ENCODE data around the gene PPP1R18.
A peak's percentile ranks its signal among the peaks of the same experiment; 100 is the strongest.

The PPP1R18 gene

GRCh38 chr6:30685157-30686008 is 1.1 kb downstream of the PPP1R18 start:
- peak overlapping the region; percentile 89 for H3K4me3 ChIP-seq (ENCODE audit: low read depth, low read length)
- peak; percentile 49 for TF ChIP-seq CTCF (conservative IDR thresholded peaks at IDR 0.05; ENCODE audit: low read depth, low read length)
- DNase-seq (ENCODE audit: low read depth), result no peak

- no peak for TF ChIP-seq CTCF (conservative IDR thresholded peaks at IDR 0.05; ENCODE audit: low read depth, low read length)
- peak; percentile 46 for DNase-seq (ENCODE audit: low read depth)
- H3K4me3 ChIP-seq (ENCODE audit: low read depth, low read length), result peak overlapping the region; percentile 89
These were observed 1.9 kb downstream of the PPP1R18 start for GRCh38 chr6:30684386-30685156.

- peak overlapping the region; percentile 89 for H3K4me3 ChIP-seq (ENCODE audit: low read depth, low read length)
- TF ChIP-seq CTCF (conservative IDR thresholded peaks at IDR 0.05; ENCODE audit: low read depth, low read length), result no peak
- DNase-seq (ENCODE audit: low read depth), result no peak
These were observed 2.5 kb downstream of the PPP1R18 start for GRCh38 chr6:30683980-30684338.

DNA sequence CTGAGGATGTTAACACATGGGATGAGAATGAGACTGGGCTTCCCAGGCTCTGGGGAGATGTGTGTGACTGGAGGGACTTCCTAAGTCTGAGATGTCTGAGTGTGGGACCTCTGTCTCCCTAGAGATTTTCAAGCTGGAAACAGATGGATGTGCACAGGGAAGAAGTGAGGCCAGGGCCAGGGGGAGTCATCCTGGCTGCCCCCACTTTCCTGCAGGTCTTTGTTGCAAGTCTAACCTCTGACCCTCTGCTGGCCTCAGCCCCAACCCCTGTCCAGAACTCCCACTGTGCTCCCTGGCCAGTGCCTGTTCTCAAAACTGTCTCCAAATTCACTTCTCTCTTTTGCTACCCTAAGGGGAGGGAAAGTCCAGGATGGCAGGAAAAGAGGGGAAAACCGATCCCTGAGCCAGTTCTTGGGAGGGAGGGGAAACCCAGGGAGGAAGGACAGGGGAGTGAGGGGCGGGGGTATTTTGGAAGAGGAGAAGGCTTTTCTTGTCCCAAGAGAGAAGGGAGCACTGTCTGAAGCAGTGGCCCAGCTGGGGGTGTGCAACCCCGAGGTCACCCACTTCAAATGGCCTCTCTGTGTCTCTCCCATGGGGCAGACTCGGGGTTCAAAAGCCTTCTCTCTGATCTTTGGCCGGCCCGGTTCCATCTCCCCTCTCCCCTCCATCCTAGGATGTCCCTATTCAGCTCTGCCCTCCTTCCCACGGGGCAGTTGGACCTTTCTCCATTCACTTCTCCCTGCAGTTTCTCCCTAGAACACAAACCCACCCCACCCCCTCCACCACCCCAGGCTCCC is 3.1 kb downstream of the PPP1R18 start:
- H3K4me3 ChIP-seq (ENCODE audit: low read depth, low read length), result peak overlapping the region; percentile 89
- TF ChIP-seq CTCF (conservative IDR thresholded peaks at IDR 0.05; ENCODE audit: low read depth, low read length), result no peak
- DNase-seq (ENCODE audit: low read depth), result no peak

DNA sequence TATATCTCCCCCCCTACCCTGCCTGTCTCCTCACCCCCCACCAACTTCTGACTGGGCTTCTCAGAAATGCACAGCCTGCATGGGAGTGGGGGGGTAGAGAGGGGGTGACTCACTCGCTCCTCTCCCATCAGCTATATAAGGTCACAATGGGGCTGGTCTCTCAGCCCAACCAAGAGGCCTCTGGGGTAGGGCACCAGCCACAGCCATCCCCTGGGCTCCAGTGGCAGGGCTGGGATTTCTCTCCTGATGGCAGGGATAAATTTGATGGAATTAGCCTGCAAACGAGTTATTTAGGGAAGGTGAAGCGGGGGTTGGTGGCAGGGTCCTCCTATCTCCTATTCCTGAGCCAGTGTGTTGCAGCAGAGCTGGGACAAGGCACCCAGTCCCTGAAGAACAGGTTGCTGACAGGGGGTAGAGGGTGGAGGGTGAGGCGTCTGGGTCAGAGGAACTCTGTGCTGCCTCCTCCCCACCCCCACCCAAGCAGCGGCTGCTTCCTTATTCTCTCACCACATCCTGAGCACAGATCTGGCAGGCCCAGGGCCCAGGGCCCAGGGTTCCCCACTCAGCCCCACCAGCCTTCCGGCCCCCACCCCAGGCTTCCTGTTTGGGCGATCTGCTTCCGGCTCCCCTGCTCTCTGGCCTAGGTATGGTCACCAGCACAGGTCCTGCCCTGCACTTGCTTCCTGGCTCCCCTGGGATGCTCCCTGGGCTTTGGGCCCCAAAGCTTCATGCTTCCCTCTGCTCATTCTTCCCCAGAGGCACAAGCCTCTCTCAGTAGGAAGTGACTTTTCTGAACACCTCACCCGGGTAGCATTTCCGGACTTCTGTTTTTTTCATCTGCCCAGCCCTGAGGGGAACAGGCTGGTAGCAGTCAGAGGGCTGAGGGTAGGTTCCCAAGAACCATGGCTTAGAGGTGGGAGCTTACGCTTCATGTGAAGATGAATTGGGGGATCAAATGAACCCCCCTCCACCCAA is 4.0 kb downstream of the PPP1R18 start:
- DNase-seq (ENCODE audit: low read depth), result peak; percentile 91
- no peak for TF ChIP-seq CTCF (conservative IDR thresholded peaks at IDR 0.05; ENCODE audit: low read depth, low read length)
- H3K4me3 ChIP-seq (ENCODE audit: low read depth, low read length), result peak overlapping the region; percentile 89

DNA sequence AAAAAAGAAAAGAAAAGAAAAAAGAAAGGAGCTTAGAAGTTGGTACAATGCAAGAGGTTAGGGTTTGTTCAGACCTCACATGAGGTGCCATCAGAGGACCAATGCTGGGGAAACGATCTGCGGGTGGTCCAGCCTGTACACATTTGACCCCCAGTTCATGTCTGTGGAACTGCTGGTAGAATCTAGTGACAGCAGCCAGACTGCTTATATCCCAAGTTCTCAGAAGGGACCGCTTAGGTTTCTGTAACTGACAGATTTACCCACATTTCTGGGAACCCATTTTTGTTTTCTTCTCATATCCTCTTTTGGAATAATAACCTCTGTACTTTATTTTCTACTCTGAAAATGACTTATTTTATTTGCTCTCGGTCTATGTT is 4.7 kb downstream of the PPP1R18 start:
- no peak for DNase-seq (ENCODE audit: low read depth)
- no peak for TF ChIP-seq CTCF (conservative IDR thresholded peaks at IDR 0.05; ENCODE audit: low read depth, low read length)
- H3K4me3 ChIP-seq (ENCODE audit: low read depth, low read length), result peak overlapping the region; percentile 89

All from choroid plexus epithelial cell (primary cell).